Ishikawa (cell line): Measurements from ENCODE around the gene NKX1-2.
A peak's percentile ranks its signal among the peaks of the same experiment; 100 is the strongest.

ENCODE experiments used
- CEBPB ChIP-seq: IDR thresholded peaks from 2 replicates; pipeline ENCODE4 v1.6.1; 2012
- CREB1 ChIP-seq: IDR thresholded peaks from 2 replicates; pipeline ENCODE4 v1.6.1; 2012; ENCODE audit warnings: low read depth
- EGR1 ChIP-seq: IDR thresholded peaks from 2 replicates; pipeline ENCODE4 v1.6.1; 2012
- EP300 ChIP-seq: IDR thresholded peaks from 2 replicates; pipeline ENCODE4 v1.6.1; 2012; ENCODE audit warnings: borderline replicate concordance
- FOXM1 ChIP-seq: IDR thresholded peaks from 2 replicates; pipeline ENCODE4 v1.6.1; 2012; ENCODE audit warnings: low read depth, borderline replicate concordance
- NFIC ChIP-seq: IDR thresholded peaks from 2 replicates; pipeline ENCODE4 v1.6.1; 2012
- RAD21 ChIP-seq: IDR thresholded peaks from 2 replicates; pipeline ENCODE4 v1.6.1; 2012; ENCODE audit warnings: low read depth
- TAF1 ChIP-seq: IDR thresholded peaks from 2 replicates; pipeline ENCODE4 v1.6.1; 2012; ENCODE audit warnings: low read depth, mild to moderate bottlenecking
- TCF12 ChIP-seq: IDR thresholded peaks from 2 replicates; pipeline ENCODE4 v1.6.1; 2012; ENCODE audit warnings: low read depth
- TEAD4 ChIP-seq: IDR thresholded peaks from 2 replicates; pipeline ENCODE4 v1.6.1; 2012
- YY1 ChIP-seq: IDR thresholded peaks from 2 replicates; pipeline ENCODE4 v1.6.1; 2012; ENCODE audit warnings: low read depth
- ZBTB7A ChIP-seq: IDR thresholded peaks from 2 replicates; pipeline ENCODE4 v1.6.1; 2012; ENCODE audit warnings: low read depth
- TF ChIP-seq, protein P1 (sequence below): IDR thresholded peaks from 2 replicates; pipeline ENCODE4 v1.6.1; 2012
- TF ChIP-seq, protein P2 (sequence below): IDR thresholded peaks from 2 replicates; pipeline ENCODE4 v1.6.1; 2012; ENCODE audit warnings: low read depth, mild to moderate bottlenecking
- TF ChIP-seq, protein P3 (sequence below): IDR thresholded peaks from 2 replicates; pipeline ENCODE4 v1.6.1; 2012

The NKX1-2 gene

DNA sequence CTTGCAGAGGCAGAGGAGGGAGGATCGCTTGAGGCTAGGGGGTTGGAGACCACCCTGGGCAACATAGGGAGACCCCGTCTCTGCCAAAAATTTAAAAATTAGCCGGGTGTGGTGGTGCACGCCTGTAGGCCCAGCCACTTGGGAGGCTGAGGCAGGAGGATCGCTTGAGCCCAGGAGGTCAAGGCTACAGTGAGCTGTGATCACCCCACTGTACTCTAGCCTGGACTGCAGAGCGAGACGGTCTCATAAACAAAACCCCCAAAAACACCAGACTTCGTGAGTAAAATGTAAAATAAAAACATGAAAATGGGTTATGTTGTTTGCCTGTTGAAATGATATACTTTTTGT, 12.5 kb upstream of the NKX1-2 start:
- TF ChIP-seq, protein P1, sequence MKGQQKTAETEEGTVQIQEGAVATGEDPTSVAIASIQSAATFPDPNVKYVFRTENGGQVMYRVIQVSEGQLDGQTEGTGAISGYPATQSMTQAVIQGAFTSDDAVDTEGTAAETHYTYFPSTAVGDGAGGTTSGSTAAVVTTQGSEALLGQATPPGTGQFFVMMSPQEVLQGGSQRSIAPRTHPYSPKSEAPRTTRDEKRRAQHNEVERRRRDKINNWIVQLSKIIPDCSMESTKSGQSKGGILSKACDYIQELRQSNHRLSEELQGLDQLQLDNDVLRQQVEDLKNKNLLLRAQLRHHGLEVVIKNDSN, result no peak
- TF ChIP-seq CEBPB (no peak), EP300 (no peak), TAF1 (no peak), TCF12 (no peak), CREB1 (no peak), TEAD4 (no peak), RAD21 (no peak), YY1 (no peak), FOXM1 (no peak), NFIC (no peak), EGR1 (no peak), ZBTB7A (no peak)
- TF ChIP-seq, protein P2, sequence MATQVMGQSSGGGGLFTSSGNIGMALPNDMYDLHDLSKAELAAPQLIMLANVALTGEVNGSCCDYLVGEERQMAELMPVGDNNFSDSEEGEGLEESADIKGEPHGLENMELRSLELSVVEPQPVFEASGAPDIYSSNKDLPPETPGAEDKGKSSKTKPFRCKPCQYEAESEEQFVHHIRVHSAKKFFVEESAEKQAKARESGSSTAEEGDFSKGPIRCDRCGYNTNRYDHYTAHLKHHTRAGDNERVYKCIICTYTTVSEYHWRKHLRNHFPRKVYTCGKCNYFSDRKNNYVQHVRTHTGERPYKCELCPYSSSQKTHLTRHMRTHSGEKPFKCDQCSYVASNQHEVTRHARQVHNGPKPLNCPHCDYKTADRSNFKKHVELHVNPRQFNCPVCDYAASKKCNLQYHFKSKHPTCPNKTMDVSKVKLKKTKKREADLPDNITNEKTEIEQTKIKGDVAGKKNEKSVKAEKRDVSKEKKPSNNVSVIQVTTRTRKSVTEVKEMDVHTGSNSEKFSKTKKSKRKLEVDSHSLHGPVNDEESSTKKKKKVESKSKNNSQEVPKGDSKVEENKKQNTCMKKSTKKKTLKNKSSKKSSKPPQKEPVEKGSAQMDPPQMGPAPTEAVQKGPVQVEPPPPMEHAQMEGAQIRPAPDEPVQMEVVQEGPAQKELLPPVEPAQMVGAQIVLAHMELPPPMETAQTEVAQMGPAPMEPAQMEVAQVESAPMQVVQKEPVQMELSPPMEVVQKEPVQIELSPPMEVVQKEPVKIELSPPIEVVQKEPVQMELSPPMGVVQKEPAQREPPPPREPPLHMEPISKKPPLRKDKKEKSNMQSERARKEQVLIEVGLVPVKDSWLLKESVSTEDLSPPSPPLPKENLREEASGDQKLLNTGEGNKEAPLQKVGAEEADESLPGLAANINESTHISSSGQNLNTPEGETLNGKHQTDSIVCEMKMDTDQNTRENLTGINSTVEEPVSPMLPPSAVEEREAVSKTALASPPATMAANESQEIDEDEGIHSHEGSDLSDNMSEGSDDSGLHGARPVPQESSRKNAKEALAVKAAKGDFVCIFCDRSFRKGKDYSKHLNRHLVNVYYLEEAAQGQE, result no peak
- TF ChIP-seq, protein P3, sequence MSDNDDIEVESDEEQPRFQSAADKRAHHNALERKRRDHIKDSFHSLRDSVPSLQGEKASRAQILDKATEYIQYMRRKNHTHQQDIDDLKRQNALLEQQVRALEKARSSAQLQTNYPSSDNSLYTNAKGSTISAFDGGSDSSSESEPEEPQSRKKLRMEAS, result no peak

DNA sequence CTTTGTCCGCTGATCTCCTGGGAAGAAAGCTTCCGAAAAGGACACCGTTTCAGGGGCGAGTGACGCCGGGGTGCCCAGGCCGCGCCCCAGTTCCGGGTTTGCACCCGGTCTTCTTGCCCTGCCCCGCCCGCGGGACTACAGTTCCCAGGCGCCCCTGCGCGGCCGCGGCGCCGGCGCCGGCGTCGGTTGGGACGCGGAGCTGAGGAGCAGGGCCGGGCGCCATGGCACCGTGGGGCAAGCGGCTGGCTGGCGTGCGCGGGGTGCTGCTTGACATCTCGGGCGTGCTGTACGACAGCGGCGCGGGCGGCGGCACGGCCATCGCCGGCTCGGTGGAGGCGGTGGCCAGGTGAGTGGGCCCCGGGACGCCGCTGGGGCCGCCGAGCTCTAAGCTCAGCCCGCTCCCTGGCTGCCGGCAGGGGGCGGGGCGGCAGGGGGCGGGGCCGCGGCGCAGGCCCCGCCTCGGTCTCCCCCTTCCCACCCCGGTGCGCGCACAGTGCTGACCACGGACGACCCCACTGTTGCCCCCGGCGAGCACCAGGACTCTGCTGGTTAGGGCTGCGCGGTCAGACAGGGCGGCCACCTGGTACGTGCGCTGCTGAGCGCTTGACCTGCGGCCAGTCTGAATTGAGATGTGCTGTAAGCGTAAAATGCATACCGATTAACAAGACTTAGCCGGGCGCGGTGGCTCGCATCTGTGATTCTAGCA, 12.0 kb upstream of the NKX1-2 start, which contains the start of gene LHPP:
Gene LHPP, plus strand, starts transcription at position 182 of the 706 bp plus-strand sequence. Its CDS starts 40 bp downstream, at position 222.
- TF ChIP-seq, protein P2, result 0 out of 2 replicates have a peak, but pooled peaks have one; percentile 4
- peak; percentile 47; the same call in 1 of the 2 replicates for TF ChIP-seq TAF1
- TF ChIP-seq EGR1, result 0 out of 2 replicates have a peak, but pooled peaks have one; percentile 19
- TF ChIP-seq FOXM1, result no peak
- no peak; the same call in 1 of the 2 replicates for TF ChIP-seq TCF12
- peak; percentile 92 for TF ChIP-seq YY1
- TF ChIP-seq TEAD4, result no peak; the same call in 1 of the 2 replicates
- peak; percentile 30; the same call in 1 of the 2 replicates for TF ChIP-seq NFIC
- peak; percentile 99 for TF ChIP-seq ZBTB7A
- TF ChIP-seq, protein P3, result peak; percentile 72
- 0 out of 2 replicates have a peak, but pooled peaks have one; percentile 2 for TF ChIP-seq RAD21
- TF ChIP-seq, protein P1, result peak; percentile 23; the same call in 1 of the 2 replicates

DNA sequence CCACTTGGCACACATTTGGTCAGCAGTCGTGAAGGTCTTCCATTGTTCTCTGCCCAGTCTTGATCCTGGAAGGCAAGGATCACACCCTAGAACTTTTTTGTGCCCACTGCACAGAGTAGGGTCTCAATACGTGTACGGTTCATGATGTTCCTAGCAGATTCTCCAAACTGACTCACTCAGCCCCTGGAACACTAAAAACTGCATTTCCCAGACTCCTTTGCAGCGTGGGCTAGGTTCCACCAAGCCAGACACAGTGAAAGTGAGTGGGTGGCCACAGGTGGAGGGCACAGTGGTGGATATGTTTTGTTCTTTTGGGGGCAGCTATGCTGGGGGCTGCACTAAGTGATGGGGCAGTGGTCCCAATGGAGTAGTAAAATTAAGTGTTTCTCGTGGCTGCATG, 10.3 kb upstream of the NKX1-2 start:
- TF ChIP-seq EGR1, result no peak
- TF ChIP-seq, protein P2, result no peak
- TF ChIP-seq, protein P3, result no peak
- TF ChIP-seq TEAD4, result no peak
- no peak for TF ChIP-seq ZBTB7A
- no peak for TF ChIP-seq TAF1
- no peak for TF ChIP-seq TCF12
- TF ChIP-seq YY1, result no peak
- TF ChIP-seq CREB1, result no peak
- no peak for TF ChIP-seq RAD21
- no peak for TF ChIP-seq CEBPB
- no peak for TF ChIP-seq NFIC
- no peak for TF ChIP-seq FOXM1
- TF ChIP-seq, protein P1, result no peak
- TF ChIP-seq EP300, result no peak
